ENCODE results near the gene IFI27L1.
"Not testable (repeated sequence)": the region's sequence is repeated elsewhere in the genome, so short reads cannot be mapped to it uniquely, and the experiment has no call there.

Gene IFI27L1

GRCh38 chr14:94048691-94049624, 32.2 kb upstream of the IFI27L1 start:
- no peak for FAIRE-seq

GRCh38 chr14:94049625-94050023, 31.5 kb upstream of the IFI27L1 start:
- FAIRE-seq, result no peak

- FAIRE-seq, result no peak
Measured at GRCh38 chr14:94050231-94050880, 30.8 kb upstream of the IFI27L1 start.

- FAIRE-seq, result no peak
Measured at GRCh38 chr14:94051115-94051514, 30.0 kb upstream of the IFI27L1 start.

- no peak for FAIRE-seq
Measured at GRCh38 chr14:94051779-94052178, 29.3 kb upstream of the IFI27L1 start.

GRCh38 chr14:94052199-94052598, 28.9 kb upstream of the IFI27L1 start:
- FAIRE-seq, result no peak

- no peak for FAIRE-seq
Measured at GRCh38 chr14:94052662-94053061, 28.4 kb upstream of the IFI27L1 start.

GRCh38 chr14:94054401-94054800, 26.7 kb upstream of the IFI27L1 start:
- no peak for FAIRE-seq

GRCh38 chr14:94054936-94055335, 26.2 kb upstream of the IFI27L1 start:
- no peak for FAIRE-seq

- no peak for FAIRE-seq
Measured at GRCh38 chr14:94056579-94057308, 24.4 kb upstream of the IFI27L1 start.

- no peak for FAIRE-seq
Measured at GRCh38 chr14:94058128-94058673, 22.9 kb upstream of the IFI27L1 start.

GRCh38 chr14:94058674-94059138, 22.4 kb upstream of the IFI27L1 start:
- no peak for FAIRE-seq

- FAIRE-seq, result no peak
Measured at GRCh38 chr14:94059998-94060397, 21.1 kb upstream of the IFI27L1 start.

- no peak for FAIRE-seq
Measured at GRCh38 chr14:94062344-94062940, 18.7 kb upstream of the IFI27L1 start.

- no peak for FAIRE-seq
Measured at GRCh38 chr14:94066089-94066676, 14.9 kb upstream of the IFI27L1 start.

GRCh38 chr14:94072076-94072475, 9.0 kb upstream of the IFI27L1 start:
- FAIRE-seq, result not testable (repeated sequence)

- no peak for FAIRE-seq
Measured at GRCh38 chr14:94074534-94074933, 6.6 kb upstream of the IFI27L1 start.

- no peak for FAIRE-seq
Measured at GRCh38 chr14:94075008-94075407, 6.1 kb upstream of the IFI27L1 start.

- FAIRE-seq, result no peak
Measured at GRCh38 chr14:94077111-94077821, 3.8 kb upstream of the IFI27L1 start.

- no peak for FAIRE-seq
Measured at GRCh38 chr14:94077823-94078222, 3.3 kb upstream of the IFI27L1 start.

- no peak for FAIRE-seq
Measured at GRCh38 chr14:94079891-94080620, 1.1 kb upstream of the IFI27L1 start.
